Activated T-cell treated with anti-CD3 and anti-CD28 coated beads for 48 hours (primary cell): Measurements from ENCODE around the gene DNASE1L1.

Experiments used
- DNase-seq: peaks from one replicate; pipeline ENCODE4 v3.0.0-alpha.2; 2020; ENCODE audit warnings: low read depth

Gene DNASE1L1

GRCh38 chrX:154382483-154383069 lies 26.5 kb downstream of the DNASE1L1 start:
- DNase-seq = no peak

- DNase-seq = no peak
Measured at GRCh38 chrX:154381271-154381670, 27.8 kb downstream of the DNASE1L1 start.

DNA sequence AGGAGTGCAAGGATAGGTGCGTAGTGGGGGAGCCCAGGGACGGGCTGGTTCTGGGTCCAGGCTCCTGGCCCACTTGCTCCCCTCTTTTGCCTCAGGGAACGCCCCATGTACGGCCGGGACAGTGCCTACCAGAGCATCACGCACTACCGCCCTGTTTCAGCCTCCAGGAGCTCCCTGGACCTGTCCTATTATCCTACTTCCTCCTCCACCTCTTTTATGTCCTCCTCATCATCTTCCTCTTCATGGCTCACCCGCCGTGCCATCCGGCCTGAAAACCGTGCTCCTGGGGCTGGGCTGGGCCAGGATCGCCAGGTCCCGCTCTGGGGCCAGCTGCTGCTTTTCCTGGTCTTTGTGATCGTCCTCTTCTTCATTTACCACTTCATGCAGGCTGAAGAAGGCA lies 28.3 kb downstream of the DNASE1L1 start:
- no peak for DNase-seq

DNA sequence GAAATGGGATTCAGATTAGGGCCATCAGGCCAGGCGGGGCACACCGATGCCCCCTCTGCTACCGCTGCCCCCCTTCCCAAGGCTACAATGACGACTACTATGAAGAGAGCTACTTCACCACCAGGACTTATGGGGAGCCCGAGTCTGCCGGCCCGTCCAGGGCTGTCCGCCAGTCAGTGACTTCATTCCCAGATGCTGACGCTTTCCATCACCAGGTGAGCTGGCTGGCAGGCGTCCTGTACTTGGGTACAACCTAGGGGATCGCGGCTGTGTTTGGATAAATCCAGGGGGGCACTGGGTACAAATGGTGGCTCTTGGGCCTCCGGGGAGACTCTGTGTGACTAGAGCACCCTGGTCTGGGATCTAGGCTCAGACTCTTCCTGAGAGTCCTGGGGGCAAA lies 28.9 kb downstream of the DNASE1L1 start:
- no peak for DNase-seq

DNA sequence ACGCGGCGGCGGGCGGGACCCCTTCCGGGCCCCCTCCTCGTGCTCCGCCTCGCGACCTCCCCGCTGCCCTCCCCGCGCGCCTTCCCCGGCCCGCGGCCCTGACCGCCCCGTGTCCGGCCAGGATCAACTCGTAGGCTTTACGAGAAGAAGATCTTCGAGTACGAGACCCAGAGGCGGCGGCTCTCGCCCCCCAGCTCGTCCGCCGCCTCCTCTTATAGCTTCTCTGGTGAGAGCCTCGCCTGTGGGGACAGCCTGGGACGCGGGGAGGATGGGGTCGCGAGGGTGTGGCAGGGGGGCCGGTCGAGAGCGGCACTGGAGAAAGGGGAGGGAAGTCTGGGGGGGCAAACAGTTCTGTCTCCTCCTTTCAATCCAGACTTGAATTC lies 29.5 kb downstream of the DNASE1L1 start:
- no peak for DNase-seq

GRCh38 chrX:154378799-154379568 lies 30.1 kb downstream of the DNASE1L1 start, which contains the start of gene EMD:
Gene EMD (plus strand): TSS chrX:154379295. CDS start chrX:154379485, 190 bp downstream.
- peak; percentile 95 for DNase-seq

DNA sequence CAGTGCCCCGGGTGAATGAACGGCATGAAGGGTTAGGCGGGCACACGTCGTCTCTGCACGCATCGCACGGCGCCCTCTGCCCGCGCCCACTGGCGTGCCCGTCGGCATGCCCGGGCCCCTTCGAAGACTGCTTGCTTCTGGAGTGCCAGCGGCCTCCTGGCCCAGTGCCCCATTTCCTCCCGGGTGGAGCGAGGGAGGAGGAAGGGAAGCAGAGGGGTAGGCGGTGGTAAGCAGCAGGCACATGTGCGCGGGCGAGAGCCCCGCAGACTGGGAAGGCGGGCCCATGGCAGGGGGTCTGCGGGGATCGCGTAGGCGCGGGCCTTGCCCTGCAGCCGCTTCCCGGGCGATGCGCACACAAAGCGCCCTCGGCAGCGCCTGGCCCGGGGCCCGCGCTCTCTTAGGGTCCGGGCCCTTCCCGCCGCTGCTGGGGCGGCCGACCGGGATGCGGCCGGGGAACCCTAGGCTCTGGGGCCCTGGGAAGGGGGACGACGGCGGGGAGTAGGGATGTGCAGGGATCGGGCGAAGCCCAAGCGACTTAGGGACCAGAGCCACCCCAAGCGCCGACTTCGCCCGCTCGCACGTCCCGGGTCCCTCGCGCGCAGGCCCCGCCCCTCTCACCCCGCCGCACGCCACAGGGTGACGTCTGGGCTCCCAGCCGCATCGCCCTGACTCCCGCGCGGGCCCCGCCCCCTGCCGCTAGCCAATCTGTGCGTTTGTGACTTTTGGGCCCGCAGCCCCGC lies 30.8 kb downstream of the DNASE1L1 start:
- peak; percentile 30 for DNase-seq

DNA sequence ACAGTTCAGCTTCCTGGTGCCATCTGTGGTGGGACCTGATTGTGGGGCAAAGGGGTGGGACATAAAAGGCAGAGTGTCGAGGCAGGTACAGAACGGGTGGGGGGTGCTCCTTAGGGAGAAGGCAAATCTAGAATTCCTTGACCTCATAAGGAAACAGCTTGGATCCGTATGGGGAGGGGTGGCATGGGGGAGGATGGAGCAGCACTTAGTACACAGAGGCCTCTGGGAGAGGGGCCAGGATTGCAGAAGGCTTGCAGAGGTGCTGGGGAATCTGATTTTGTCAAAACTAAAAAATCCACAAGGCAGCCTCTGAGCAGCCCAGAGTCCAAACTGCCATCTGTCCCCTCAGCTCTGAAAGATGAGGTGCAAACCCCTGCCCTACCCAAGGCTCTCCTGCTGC lies 32.3 kb downstream of the DNASE1L1 start:
- no peak for DNase-seq

DNA sequence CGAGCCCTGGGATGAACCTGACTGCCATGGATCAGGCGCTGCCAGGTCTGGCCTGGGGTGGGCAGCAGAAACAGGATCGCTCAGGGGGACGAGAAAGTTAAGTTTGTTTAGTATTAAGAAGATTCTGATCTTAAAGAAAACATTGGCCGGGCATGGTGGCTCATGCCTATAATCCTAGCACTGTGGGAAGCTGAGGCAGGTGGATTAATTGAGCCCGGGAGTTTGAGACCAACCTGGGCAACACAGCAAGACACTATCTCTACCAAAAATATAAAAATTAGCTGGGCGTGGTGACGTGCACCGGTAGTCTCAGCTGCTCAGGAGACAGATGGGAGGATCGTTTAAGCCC lies 33.9 kb downstream of the DNASE1L1 start:
- DNase-seq = no peak

GRCh38 chrX:154374313-154375155 lies 34.5 kb downstream of the DNASE1L1 start, which contains the start of gene FLNA:
Gene FLNA (minus strand): TSS chrX:154374634. CDS start chrX:154371245, 3,389 bp downstream.
- peak; percentile 41 for DNase-seq

- no peak for DNase-seq
Measured at GRCh38 chrX:154373340-154374306, 35.4 kb downstream of the DNASE1L1 start.

GRCh38 chrX:154372612-154373022 lies 36.4 kb downstream of the DNASE1L1 start:
- DNase-seq = no peak

DNA sequence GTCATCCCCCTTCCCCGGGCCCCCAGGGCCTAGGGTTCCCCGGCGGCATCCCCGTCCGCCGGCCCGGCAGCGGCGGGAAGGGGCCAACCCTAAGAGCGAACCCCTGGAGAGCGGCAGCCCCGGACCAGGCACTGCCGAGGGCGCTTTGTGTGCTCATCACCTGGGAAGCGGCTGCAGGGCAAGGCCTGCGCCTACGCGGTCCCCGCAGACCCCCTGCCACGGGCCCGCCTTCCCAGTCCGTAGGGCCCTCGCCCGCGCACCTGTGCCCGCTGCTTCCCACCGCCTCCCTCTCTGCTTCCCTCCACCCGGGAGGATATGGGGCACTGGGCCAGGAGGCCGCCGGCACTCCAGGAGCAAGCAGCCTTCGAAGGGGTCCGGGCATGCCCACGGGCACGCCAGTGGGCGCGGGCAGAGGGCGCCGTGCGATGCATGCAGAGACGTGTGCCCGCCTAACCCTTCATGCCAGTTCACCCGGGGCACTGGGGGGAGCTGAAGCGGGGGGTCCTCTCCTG lies 37.2 kb downstream of the DNASE1L1 start:
- DNase-seq = no peak

DNA sequence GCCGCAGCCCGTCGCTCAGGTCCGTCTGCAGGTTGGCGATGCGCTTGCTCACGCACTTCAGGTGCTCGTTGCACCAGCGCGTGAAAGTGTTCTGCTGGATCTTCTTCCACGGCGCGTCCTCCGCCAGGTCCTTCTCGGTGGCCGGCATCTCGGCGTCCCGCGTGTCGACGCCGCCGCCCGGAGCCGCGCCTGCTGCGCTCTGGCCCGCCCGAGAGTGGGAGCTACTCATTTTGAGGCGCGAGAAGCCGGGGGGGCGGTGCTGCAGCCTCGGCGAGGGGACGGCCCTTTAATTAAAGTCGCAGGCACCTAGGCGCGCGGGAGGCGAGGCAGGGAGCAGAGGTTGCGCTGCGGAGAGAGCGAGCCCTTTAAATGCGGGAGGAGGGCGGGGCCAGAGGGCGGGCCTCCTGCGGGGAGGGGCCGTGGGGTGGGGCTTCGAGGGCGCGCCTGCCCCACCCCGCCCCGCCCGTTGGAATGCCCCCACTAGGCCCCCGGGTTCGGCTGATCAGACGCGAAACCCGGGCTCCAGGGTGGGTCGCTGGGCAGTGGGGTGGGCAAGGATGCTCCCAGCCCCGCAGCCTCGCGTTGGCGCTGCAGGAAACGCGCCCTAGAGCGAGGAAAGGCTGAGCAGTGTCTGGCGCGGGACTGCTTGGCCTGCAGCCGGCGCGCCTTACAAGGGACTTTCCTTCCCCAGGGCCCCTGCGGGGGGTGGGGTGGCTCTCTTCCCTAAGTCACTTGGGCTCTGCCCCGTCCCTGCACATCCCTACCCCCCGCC lies 37.9 kb downstream of the DNASE1L1 start:
- DNase-seq = peak; percentile 86

- DNase-seq = no peak
Measured at GRCh38 chrX:154370300-154371016, 38.6 kb downstream of the DNASE1L1 start.

DNA sequence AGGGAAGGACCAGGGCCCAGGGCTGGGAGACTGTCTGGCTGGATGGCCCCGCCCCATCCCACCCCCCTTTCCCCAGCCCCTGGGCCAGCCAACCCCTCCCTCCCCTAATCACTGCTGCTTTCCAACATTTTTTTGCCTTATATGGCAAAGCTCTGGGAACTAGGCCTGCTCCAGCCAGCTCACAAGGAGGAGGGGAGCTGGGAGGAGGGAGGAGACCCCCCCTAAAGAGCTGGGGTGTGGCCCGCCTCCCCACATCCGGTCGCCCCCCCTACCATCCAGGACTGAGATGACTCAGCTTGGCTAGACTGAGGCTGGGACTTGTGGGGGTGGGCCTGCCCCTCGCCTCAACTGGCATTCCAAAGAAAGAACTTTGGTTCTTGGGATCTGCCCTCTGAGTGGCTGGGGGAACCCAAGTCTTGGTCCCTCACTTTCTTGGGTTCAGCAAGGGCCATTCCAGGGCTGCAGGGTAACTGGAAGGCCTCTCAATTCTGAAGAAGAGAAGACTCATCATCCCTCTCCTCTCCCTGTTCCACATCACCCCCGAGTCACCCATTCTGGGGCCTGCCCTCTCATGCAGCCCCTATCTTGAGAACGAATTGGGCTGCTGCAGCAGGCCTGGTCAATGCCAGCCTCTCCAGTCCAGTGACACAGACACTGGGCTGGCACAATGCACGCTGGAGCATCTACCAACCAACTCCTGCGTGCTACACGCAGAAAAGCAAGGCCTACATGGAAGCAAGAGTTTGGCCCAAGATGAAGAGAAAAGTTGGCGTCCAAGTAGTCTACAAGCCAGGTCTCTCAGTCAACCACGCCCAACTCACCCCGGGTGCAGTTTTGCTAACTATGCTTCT lies 39.4 kb downstream of the DNASE1L1 start:
- peak; percentile 61 for DNase-seq

GRCh38 chrX:154368630-154369448 lies 40.2 kb downstream of the DNASE1L1 start:
- peak; percentile 84 for DNase-seq
